Activated CD4-positive, alpha-beta memory T cell treated with anti-CD3 and anti-CD28 coated beads for 36 hours (primary cell): ENCODE results near the gene DDX6. TPM values are rescaled to one million over a fixed set of nuclear protein-coding genes. Genes with fewer than 3 reads are reported as not detected.
A peak's percentile ranks its signal among the peaks of the same experiment; 100 is the strongest.
"Not testable (repeated sequence)": the region's sequence is repeated elsewhere in the genome, so short reads cannot be mapped to it uniquely, and the experiment has no call there.

Experiments
- CTCF ChIA-PET: fragments of 350-600 bp; sonication (Branson Sonifier 250); formaldehyde crosslinking; loops from one replicate; lab custom pipeline; 2021; ENCODE audit warnings: antibody characterized with exemption, inconsistent platforms; lab: Charles Lee
- POLR2A ChIA-PET: fragments of 350-600 bp; sonication (Branson Sonifier 250); formaldehyde crosslinking; loops from one replicate; lab custom pipeline; 2021; ENCODE audit warnings: antibody characterized with exemption; lab: Charles Lee
- DNase-seq: peaks from one replicate; pipeline ENCODE4 v3.0.0-alpha.2; 2020
- H3K27ac Mint-ChIP-seq: one replicate; pipeline ENCODE4 v1.8.0; 2021; ENCODE audit warnings: mixed read lengths
- H3K27me3 Mint-ChIP-seq: one replicate; pipeline ENCODE4 v1.8.0; 2021; ENCODE audit warnings: mixed read lengths
- H3K36me3 Mint-ChIP-seq: one replicate; pipeline ENCODE4 v1.8.0; 2021; ENCODE audit warnings: mixed read lengths
- H3K4me1 Mint-ChIP-seq: one replicate; pipeline ENCODE4 v1.8.0; 2021; ENCODE audit warnings: low read depth, mixed read lengths
- H3K4me3 Mint-ChIP-seq: one replicate; pipeline ENCODE4 v1.8.0; 2021; ENCODE audit warnings: mild to moderate bottlenecking, mixed read lengths
- H3K9me3 Mint-ChIP-seq: one replicate; pipeline ENCODE4 v1.8.0; 2021; ENCODE audit warnings: mixed read lengths
- intact Hi-C: fragments of 100-400 bp; cut with micrococcal nuclease; formaldehyde crosslinking; loops from one replicate; pipeline ENCODE4 v1.15.1; 2023
- total RNA-seq, 2 experiments: library from RNA; stranded (reverse); gene quantifications; one replicate each; pipeline ENCODE4 v1.2.3, GENCODE V29; 2021

DDX6 gene
- total RNA-seq, 2 experiments from 2014 or later: 175 to 180 TPM

- H3K9me3 Mint-ChIP-seq: no peaks in the 10 kb centered on the region
- intact Hi-C loops: loop anchor here (1.0 to 5.0 kb wide), 6 partner anchors 52 to 228 kb away; partner anchors contain the start of genes CENATAC, RPS25 and TRAPPC4
- ChIA-PET CTCF (interaction anchor here (1.1 to 7.1 kb wide), 10 partner anchors 17 to 136 kb away, joined by 3 to 51 read pairs (median 6); partner anchors contain the start of gene BCL9L), POLR2A (interaction anchor here (0.9 to 6.2 kb wide), 15 partner anchors 31 to 207 kb away, joined by 3 to 87 read pairs (median 12); partner anchors contain the start of genes BCL9L and CENATAC)
- H3K4me3 Mint-ChIP-seq: peak overlapping the region; percentile 94
- H3K27ac Mint-ChIP-seq: peak overlapping the region; percentile 99
- H3K27me3 Mint-ChIP-seq: no peaks in the 10 kb centered on the region
- peak; percentile 72 for DNase-seq
- peaks cover 43% of the 10 kb centered on the region for H3K36me3 Mint-ChIP-seq
- H3K4me1 Mint-ChIP-seq: peaks cover 35% of the 10 kb centered on the region
Measured at GRCh38 chr11:118789501-118790356, 1.2 kb downstream of the DDX6 start.

- Mint-ChIP-seq H3K36me3 (peaks cover 54% of the 10 kb centered on the region), H3K4me3 (peak overlapping the region; percentile 58), H3K9me3 (no peaks in the 10 kb centered on the region), H3K27me3 (no peaks in the 10 kb centered on the region), H3K27ac (peak overlapping the region; percentile 99), H3K4me1 (peaks cover 42% of the 10 kb centered on the region)
- intact Hi-C loops: no loop called here
- DNase-seq: no peak
- ChIA-PET POLR2A (interaction anchor here (1.4 kb wide), 1 partner anchor 91 kb away, joined by 3 read pairs; no protein-coding TSS in a partner anchor), CTCF (interaction anchor here (0.7 to 7.1 kb wide), 4 partner anchors 84 to 142 kb away, joined by 3 to 51 read pairs (median 5); partner anchors contain the start of gene BCL9L)
Measured at GRCh38 chr11:118786657-118787056, 4.3 kb downstream of the DDX6 start.

- intact Hi-C loops: no loop called here
- H3K27ac Mint-ChIP-seq: peak overlapping the region; percentile 99
- H3K36me3 Mint-ChIP-seq: peaks cover 49% of the 10 kb centered on the region
- peak; percentile 41 for DNase-seq
- peaks cover 50% of the 10 kb centered on the region for H3K4me1 Mint-ChIP-seq
- ChIA-PET POLR2A (no interaction called here), CTCF (interaction anchor here (0.5 to 1.9 kb wide), 7 partner anchors 11 to 171 kb away, joined by 3 to 7 read pairs (median 3); partner anchors contain the start of genes BCL9L and UPK2)
- no peaks in the 10 kb centered on the region for H3K27me3 Mint-ChIP-seq
- peak overlapping the region; percentile 58 for H3K4me3 Mint-ChIP-seq
- H3K9me3 Mint-ChIP-seq: no peaks in the 10 kb centered on the region
Measured at GRCh38 chr11:118785362-118785761, 5.6 kb downstream of the DDX6 start.

- Mint-ChIP-seq H3K9me3 (no peaks in the 10 kb centered on the region), H3K36me3 (peaks cover 45% of the 10 kb centered on the region), H3K27ac (peak overlapping the region; percentile 67), H3K27me3 (no peaks in the 10 kb centered on the region), H3K4me3 (peak overlapping the region; percentile 12), H3K4me1 (peaks cover 53% of the 10 kb centered on the region)
- DNase-seq: no peak
- ChIA-PET CTCF (interaction anchor here (0.8 to 1.7 kb wide), 6 partner anchors 13 to 146 kb away, joined by 3 to 7 read pairs (median 3); no protein-coding TSS in a partner anchor), POLR2A (interaction anchor here (0.6 to 1.2 kb wide), 4 partner anchors 31 to 318 kb away, joined by 3 to 5 read pairs (median 4); no protein-coding TSS in a partner anchor)
- intact Hi-C loops: no loop called here
Measured at GRCh38 chr11:118783724-118784495, 7.1 kb downstream of the DDX6 start.

- DNase-seq, H3K4me3 Mint-ChIP-seq, H3K9me3 Mint-ChIP-seq, H3K27ac Mint-ChIP-seq, intact Hi-C loops, H3K27me3 Mint-ChIP-seq: not testable (repeated sequence)
- peaks cover 49% of the 10 kb centered on the region for H3K36me3 Mint-ChIP-seq
- ChIA-PET CTCF (interaction anchor here (1.5 to 1.6 kb wide), 2 partner anchors 93 to 101 kb away, joined by 3 to 7 read pairs; no protein-coding TSS in a partner anchor), POLR2A (interaction anchor here (1.2 kb wide), 1 partner anchor 31 kb away, joined by 4 read pairs; no protein-coding TSS in a partner anchor)
- peaks cover 57% of the 10 kb centered on the region for H3K4me1 Mint-ChIP-seq
Measured at GRCh38 chr11:118783324-118783723, 7.6 kb downstream of the DDX6 start.

- intact Hi-C loops: no loop called here
- Mint-ChIP-seq H3K27me3 (no peaks in the 10 kb centered on the region), H3K27ac (no peak overlapping the region), H3K4me3 (no peak overlapping the region), H3K9me3 (no peaks in the 10 kb centered on the region), H3K36me3 (peaks cover 50% of the 10 kb centered on the region), H3K4me1 (peaks cover 65% of the 10 kb centered on the region)
- ChIA-PET CTCF (no interaction called here), POLR2A (no interaction called here)
- no peak for DNase-seq
Measured at GRCh38 chr11:118778898-118779297, 12.1 kb downstream of the DDX6 start.

- DNase-seq: no peak
- H3K27ac Mint-ChIP-seq: no peak overlapping the region
- H3K27me3 Mint-ChIP-seq: no peaks in the 10 kb centered on the region
- no peaks in the 10 kb centered on the region for H3K9me3 Mint-ChIP-seq
- H3K4me1 Mint-ChIP-seq: peaks cover 87% of the 10 kb centered on the region
- ChIA-PET CTCF (no interaction called here), POLR2A (no interaction called here)
- peaks cover 61% of the 10 kb centered on the region for H3K36me3 Mint-ChIP-seq
- intact Hi-C loops: no loop called here
- no peak overlapping the region for H3K4me3 Mint-ChIP-seq
Measured at GRCh38 chr11:118774032-118774431, 16.9 kb downstream of the DDX6 start.

- CTCF ChIA-PET: interaction anchor here (1.6 to 1.7 kb wide), 2 partner anchors 19 to 82 kb away, joined by 4 to 7 read pairs; partner anchors contain the start of gene DDX6
Measured at GRCh38 chr11:118771547-118772288, 19.2 kb downstream of the DDX6 start.

GRCh38 chr11:118768690-118769089 lies 22.3 kb downstream of the DDX6 start:
- peaks cover 45% of the 10 kb centered on the region for H3K36me3 Mint-ChIP-seq
- H3K27me3 Mint-ChIP-seq: no peaks in the 10 kb centered on the region
- peak overlapping the region; percentile 31 for H3K27ac Mint-ChIP-seq
- no peak for DNase-seq
- H3K4me3 Mint-ChIP-seq: no peak overlapping the region
- CTCF ChIA-PET: interaction anchor here (1.1 kb wide), 1 partner anchor 79 kb away, joined by 4 read pairs; no protein-coding TSS in a partner anchor
- peaks cover 59% of the 10 kb centered on the region for H3K4me1 Mint-ChIP-seq
- H3K9me3 Mint-ChIP-seq: no peaks in the 10 kb centered on the region
- intact Hi-C loops: no loop called here
- POLR2A ChIA-PET: interaction anchor here (0.6 to 2.1 kb wide), 3 partner anchors 22 to 97 kb away, joined by 3 to 4 read pairs (median 3); partner anchors contain the start of gene DDX6

More at GRCh38 chr11:118771547-118772288, 19.2 kb downstream of the DDX6 start:
- DNase-seq: no peak
- POLR2A ChIA-PET: no interaction called here
- peaks cover 57% of the 10 kb centered on the region for H3K36me3 Mint-ChIP-seq
- peaks cover 83% of the 10 kb centered on the region for H3K4me1 Mint-ChIP-seq
- no peaks in the 10 kb centered on the region for H3K9me3 Mint-ChIP-seq
- H3K27ac Mint-ChIP-seq: peak overlapping the region; percentile 64
- H3K4me3 Mint-ChIP-seq: no peak overlapping the region
- intact Hi-C loops: no loop called here
- H3K27me3 Mint-ChIP-seq: no peaks in the 10 kb centered on the region

GRCh38 chr11:118766035-118766434 lies 24.9 kb downstream of the DDX6 start:
- Mint-ChIP-seq H3K27ac (no peak overlapping the region), H3K4me1 (peaks cover 35% of the 10 kb centered on the region), H3K9me3 (no peaks in the 10 kb centered on the region), H3K4me3 (no peak overlapping the region), H3K36me3 (peaks cover 41% of the 10 kb centered on the region), H3K27me3 (no peaks in the 10 kb centered on the region)
- intact Hi-C loops: no loop called here
- DNase-seq: no peak
- ChIA-PET CTCF (interaction anchor here (0.7 to 1.4 kb wide), 5 partner anchors 76 to 336 kb away, joined by 3 to 8 read pairs (median 4); partner anchors contain the start of gene CXCR5), POLR2A (no interaction called here)
